ENCODE measurements around the gene FBH1.
"Not testable (repeated sequence)": the region's sequence is repeated elsewhere in the genome, so short reads cannot be mapped to it uniquely, and the experiment has no call there.

FBH1 gene

DNA sequence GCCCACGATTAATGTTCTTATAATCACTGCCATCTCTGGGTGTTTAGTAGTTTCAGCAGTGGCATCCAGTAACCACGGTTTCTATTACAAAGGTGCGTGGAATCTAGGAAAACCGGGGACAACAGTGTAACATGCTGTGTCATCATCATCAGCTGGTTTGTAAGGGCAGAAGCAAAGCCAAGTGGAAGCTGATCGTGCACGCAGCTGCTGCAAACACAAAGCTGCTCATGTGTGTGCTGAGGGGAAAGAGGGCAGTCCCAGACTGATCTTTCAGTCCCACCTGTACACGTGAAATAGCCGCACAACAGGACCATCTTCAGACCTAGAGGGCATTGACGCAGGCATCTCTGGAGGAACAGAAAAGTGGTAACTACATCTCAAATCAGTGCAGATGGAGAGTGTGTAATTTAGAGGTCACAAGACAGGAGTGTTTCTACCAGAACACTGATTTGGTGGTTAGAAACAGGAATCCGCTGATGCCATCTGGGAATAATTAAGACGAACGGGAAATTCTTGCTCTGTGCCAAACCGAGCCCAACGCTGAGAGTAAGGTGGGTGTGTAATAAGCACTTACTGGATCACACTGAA, 13.8 kb upstream of the FBH1 start:
- FAIRE-seq, result no peak

DNA sequence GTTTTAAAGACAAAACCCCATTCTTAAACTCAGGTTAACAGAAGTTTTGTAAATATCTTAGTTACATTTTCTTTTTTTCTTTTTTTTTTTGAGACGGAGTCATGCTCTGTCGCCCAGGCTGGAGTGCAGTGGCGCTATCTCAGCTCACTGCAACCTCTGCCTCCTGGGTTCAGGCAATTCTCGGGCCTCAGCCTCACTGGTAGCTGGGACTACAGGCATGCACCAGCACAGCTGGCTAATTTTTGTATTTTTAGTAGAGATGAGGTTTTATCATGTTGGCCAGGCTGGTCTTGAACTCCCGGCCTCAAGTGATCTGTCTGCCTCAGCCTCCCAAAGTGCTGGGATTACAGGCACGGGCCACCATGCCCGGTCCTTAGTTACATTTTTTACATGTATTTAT, 13.0 kb upstream of the FBH1 start:
- FAIRE-seq, result not testable (repeated sequence)

DNA sequence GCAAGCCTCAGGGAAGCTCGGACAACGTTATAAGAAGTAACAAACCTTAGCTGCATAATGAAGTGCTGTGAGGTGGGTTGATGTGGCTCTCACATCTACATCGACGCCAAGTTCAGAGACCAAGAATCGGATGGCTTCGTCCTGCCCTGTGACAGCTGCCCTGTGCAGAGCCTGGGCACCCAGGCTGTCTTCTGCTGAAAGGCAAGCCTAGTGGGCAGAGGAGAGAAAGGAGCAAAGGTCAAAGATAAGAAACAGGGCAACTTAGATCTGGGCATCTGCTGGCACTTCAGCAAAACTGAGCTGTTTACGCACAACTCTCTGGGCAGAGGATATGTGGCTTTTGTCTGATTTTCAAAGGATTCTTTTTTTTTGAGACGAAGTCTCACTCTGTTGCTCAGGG, 7.1 kb upstream of the FBH1 start:
- FAIRE-seq, result no peak

DNA sequence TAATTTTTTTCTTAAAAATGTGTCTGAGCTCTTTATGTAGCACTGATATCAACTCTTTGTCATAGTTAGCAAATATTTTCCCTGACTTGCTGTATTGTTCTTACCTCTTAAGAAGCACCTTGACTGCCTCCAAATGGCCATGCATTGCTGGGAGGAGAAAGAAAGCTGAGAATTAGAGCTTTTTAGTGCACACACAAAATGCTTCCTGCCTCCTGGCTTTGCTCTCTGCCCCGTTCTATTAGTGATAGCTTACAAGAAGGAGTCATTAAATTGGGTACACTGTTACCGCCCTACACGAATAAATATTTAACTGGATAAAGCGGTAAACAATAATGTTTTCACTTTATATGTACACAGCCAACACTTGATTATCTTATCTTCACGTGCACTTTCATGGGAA, 4.4 kb upstream of the FBH1 start:
- FAIRE-seq, result no peak

DNA sequence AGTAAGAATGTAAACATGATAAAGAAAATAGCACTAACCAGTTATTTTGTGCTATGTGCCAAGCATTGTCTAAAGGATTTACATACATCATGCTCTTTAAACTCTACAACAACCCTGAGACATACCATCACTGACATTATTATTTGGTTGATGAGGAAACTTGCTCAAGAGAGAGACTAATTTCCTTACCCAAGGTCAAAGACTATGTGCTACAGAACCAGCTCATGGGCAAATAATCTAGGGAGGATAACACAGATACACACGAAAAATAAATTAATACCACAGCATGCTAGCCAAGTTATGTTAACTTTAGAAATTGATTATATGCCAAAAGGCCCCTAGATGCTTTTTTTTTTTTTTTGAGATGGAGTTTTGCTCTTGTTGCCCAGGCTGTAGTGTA, 3.0 kb upstream of the FBH1 start:
- no peak for FAIRE-seq

DNA sequence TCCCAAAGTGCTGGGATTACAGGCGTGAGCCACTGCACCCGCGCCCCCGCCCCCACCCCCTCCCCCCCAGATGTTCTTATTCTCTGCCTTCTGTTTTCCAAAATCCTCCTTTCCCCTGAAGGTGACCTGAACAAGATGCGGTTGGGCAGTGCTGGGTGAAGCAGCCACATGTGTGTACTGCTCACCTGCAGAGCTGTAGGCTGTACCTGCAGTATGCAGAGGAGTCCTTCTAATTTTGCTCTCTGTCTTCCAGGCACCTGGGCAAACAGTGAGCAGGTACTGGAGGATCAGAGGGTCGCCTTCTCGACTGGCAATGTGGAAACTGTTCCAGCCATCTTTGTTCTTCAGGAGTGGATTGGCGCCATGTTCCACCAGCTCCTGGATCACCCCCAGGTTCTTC, 2.4 kb upstream of the FBH1 start:
- FAIRE-seq, result no peak

DNA sequence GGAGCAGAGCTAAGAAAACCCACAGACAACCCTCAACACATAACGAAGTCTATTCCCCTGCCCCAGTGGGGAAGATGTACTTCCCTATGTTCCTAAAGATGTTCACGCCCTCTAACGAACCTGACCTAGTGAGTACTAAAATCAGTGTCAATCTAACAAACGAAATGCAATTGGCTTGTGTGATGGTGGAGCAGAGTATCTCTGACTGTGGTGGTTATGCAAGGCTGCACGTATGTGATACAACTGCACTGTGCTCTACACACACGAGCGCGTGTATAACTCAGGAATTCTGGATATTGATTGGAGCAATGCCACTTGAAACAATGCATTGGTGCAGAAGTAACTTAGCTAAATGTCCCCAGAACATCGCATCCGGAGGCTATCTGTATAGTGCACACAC, 1.7 kb upstream of the FBH1 start:
- FAIRE-seq, result no peak

DNA sequence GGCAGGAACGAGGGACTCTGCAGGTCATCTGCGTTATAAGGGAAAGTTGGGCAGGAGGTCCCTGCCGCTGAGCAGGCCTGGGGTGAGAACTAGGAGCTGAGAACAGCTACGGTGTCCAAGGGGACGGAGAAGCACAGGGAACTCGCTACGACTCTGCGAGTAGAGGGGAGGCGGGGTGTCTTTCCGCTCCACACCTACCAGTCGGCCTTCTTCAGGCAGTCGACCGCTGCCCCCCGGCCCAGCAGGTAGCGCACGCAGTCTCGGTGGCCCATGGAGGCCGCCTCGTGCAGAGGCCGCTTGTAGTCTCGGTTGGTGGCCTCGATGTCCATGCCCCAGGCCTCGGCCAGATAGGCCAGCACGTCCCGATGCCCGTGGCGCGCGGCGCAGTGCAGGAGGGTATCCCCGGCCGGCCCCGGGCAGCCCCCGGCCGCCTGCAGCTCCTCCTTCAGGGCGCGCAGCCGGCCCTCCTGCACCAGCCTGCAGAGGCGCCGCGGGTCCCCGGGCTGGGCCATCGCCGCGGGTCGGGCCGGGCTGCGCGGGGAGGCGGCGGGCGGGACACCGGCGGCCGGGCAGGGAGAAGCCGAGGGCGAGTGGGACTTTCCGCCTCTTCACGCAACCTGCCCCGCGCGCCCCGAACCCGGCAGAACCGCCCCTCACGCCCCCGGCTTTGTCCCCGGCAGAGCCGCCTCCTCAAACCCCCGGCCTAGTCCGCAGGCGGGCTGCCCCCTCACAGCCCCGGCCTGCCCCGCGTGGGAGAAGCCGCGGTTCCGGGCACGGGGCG, 1.0 kb upstream of the FBH1 start:
- no peak for FAIRE-seq

DNA sequence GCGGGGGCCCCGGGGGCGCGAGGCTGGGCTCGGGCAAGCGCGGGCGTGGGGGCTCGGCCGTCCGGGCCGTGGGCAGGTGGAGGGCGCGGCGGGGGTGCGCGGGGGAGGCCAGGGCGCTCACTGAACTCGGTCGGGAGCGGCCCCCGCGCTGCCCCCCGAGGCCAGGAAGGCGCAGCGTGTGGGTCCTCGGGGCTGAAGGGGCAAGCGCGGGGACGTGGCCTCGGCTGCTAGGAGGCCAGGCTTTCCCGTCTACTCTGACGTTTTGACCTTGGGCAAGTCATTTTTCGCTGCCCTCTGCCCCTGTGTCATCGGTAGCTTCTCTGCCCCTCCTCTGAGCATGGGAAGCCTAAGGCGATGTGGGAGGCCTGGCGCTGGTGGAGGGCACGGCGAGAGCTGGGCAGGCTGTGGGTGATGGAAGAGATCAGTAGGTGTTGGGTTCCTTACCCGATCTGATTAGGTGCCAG, 441 bp downstream of the FBH1 start:
- FAIRE-seq, result no peak

DNA sequence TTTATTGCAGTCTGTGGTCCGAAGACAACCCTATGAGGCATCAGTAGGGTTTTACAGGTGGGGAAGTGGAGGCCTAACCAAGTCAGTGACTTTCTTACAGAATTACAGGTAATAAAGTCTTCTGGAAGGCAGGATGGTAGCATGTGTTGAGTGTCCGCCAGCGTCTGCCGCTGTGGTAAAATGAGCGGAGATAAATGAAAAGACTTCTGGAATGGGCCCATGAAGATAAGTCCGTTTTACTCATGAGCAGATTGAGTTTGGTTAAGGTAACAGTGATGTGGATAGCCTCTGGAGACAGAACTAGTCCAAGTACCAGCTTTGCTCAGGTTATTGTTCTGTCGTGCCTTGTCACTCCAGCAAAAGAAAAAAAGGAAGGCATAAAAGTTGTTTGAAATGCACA, 966 bp downstream of the FBH1 start:
- FAIRE-seq, result no peak

DNA sequence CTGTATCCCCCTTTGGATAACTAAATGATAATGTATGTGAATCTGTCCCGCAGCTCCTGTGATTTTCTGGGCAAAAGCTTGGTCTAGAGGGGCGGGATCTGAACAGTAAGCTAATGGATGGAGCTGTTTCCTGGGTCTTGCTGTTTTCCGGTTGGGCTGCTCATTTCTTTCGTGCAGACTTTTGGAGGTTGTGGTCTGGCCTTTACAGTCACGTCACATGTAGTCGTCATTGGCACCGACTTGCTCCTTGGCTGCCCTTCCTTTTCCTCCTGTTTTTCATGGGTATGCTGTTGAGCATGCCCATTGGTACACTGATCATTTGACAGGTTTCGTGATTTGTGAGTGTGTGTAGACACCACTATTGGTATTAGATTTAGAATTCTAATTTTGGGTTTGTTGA, 2.0 kb downstream of the FBH1 start:
- FAIRE-seq, result no peak

DNA sequence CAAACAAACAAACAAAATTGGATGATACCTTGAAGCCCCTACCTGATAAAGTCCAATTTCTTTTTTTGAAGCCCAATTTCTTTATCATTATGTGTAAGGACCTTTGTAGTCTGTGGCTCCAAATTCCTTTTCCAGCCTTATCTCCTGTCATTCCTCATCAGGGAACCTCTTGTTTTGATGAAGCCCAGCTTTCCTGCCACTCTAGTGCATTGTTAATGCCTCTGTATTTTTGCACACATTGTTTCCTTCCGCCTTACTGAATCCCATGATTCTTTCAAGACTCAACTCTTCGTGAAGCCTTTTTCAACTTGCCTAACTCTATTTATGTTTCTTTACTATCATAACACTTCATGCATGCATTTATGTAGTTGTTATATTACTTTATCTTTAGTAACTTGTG, 3.3 kb downstream of the FBH1 start:
- FAIRE-seq, result no peak

DNA sequence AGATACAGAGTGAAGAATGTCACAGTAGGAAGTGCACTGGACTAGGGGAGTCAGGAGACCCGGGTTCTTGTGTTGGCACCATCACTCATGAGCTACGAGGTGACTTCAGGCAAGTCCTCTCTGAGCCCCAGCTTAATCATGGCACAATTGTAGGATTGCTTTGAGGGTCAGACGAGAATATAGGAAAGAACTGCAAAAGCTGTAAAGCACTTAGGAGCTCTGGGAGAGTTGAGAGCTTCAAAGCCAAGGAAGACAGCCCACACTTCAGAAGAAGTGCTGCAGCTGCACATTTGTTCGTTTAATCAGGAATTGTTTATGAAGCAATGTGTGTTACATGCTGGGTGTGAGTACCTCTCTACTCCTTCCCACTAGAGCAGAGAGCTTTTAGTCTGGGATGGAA, 4.4 kb downstream of the FBH1 start:
- no peak for FAIRE-seq

DNA sequence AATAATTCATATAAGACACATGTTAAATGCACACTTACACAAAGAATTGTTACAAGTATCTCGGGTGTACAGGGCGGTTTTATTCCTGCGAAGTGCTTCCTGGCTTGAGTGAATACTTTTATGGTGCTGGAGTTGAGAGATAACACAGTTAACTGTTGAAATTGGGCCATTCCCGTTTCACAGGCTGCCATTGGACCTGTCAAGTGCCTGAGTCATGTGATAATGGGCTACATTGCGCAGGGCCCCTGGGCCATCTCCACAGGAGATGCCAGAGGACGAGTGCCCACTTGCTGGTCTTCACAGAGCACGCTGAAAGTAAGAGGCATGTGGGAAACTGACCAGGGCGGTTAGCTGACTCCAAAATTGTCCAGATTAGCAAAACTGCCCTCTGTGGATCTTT, 4.8 kb downstream of the FBH1 start:
- no peak for FAIRE-seq

DNA sequence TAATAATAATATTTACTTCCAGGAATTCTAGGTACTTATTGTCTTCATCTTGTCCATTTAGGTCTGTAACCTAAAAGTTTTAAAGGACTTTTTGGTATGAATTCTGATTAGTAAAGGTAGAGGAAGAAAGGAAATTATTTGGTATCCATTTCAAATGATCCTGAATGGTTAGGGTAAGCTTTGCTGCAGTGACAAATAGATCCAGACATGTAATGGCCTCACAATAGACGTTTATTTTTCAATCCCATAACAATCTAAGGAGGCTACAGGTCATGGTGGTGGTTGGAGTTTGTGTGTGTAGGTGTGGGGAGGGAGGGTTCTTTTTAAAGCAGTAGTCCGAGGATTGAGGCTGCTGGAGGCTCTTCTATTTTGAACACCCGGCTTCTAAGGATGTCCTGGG, 5.3 kb downstream of the FBH1 start:
- FAIRE-seq, result no peak

DNA sequence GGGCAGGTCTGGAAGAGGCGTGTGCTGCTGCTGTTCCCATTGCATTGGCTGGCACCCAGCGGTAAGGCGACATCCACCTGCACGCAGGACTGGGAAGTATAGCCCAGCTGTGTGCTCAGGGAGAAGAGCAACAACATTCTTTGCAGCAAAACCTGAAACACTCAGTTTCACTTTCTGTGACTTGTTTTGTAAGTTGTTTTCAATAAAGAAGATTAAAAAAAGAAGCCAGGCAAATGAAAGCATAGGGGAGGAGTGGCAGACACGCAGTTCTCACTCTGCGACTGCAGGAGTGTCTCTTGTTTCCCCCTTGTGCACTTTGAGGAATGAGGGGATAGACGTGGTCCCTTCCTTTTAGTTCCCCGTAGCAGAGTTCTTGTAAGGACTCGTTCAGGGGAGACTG, 5.8 kb downstream of the FBH1 start:
- no peak for FAIRE-seq

DNA sequence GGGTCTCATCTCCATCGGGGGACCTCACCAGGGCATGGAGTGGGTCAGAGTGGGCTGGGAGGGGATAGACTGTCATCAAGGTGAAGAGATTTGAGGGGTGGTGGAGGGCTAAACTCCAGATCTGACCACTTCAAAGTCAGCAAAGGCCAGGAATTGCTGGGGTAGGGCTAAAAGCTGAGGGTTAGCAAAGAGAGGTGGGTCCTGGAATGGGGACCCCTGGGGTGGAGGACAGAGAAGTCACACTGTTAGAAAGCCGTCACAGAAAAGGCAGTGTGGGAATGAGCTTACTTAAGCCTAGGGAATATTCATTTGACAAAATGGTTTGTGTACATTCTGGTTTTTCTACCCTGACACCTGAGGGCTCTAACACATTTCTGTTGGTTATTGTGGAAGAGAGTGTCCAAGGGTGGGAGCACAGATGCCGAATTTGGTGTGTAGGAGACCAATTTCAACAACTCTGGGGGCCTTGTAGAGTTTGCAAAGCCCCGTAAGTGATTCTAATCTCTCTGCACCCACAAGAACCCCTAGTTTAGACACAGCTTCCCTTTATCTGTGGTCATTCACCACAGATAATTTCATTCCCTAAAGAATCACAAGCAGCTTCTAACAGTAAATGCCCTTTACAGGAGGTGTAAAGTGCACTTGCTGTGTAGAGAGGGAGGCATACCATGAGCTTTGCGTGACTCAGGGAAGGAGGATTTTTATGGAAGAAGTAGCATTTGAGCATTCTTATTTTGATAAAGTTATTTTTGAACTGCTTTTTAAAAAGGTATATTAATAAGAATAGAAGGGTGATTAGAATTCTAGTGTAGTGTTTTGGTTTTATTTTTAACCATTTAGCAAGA, 6.4 kb downstream of the FBH1 start:
- FAIRE-seq, result no peak

DNA sequence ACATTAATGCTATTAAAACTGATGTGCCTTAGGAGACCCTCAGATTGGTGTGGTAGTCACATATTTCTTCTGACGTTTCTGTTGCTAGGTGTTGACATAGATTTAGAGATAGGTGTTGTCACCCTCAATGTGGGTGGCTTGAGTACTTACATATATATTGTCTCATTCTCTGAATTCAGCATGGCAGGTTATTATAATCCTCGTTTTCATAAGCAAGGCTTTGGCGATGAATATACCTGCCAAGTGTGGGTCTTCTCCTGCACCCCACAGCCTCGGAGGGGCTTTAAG, 7.0 kb downstream of the FBH1 start:
- FAIRE-seq, result no peak

DNA sequence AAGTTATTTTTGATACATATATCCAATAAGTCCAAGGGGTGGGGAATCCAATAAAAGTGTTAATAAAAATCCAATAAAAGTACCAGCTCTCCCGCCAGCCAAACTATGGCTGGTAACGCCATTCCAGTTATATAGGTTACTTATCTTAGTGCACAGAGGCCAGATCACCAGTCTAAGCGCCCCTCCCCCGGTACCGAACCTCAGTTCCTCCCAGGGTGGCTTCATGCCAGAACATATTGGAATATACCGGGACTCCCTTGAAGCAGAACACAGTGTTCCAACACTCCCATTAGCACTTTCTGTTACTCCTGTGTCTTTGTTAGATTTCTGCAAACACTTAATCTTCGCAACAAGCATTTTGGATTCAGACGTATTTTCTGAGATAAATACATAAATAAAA, 7.5 kb downstream of the FBH1 start:
- no peak for FAIRE-seq

DNA sequence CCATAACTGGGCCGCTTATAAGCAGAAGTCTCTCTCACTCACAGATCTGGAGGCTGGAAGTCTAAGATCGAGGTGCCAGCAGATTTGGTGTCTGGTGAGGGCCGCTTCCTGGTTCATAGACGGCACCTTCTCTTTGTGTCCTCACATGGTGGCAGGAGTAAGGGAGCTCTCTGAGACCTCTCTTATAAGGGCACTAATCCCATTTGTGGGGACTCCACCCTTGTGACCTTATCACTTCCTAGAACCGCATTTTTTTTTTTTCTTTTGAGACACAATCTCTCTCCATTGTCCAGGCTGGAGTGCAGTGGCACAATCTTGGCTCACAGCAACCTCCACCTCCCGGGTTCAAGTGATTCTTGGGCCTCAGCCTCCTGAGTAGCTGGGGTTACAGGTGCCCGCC, 8.1 kb downstream of the FBH1 start:
- FAIRE-seq, result no peak

DNA sequence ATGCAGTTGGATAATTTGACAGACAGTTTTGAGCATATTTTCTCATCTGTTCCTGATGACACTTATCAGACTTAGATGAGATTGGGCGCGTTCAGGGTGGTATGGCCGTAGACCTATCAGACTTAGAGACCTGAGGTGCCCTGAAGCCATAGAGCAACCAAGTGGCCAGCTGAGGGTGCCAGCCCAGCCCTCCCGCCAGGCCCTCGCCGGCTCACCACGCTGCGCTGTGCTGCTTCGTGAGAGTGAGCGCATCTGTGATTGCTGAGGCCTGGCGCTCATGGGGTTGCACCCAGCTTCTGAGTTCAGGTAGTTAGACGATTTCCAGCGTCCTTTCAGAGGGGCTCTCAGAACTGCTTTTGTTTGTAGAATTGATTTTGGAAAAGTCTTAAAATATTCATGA, 10.2 kb downstream of the FBH1 start:
- FAIRE-seq, result no peak

DNA sequence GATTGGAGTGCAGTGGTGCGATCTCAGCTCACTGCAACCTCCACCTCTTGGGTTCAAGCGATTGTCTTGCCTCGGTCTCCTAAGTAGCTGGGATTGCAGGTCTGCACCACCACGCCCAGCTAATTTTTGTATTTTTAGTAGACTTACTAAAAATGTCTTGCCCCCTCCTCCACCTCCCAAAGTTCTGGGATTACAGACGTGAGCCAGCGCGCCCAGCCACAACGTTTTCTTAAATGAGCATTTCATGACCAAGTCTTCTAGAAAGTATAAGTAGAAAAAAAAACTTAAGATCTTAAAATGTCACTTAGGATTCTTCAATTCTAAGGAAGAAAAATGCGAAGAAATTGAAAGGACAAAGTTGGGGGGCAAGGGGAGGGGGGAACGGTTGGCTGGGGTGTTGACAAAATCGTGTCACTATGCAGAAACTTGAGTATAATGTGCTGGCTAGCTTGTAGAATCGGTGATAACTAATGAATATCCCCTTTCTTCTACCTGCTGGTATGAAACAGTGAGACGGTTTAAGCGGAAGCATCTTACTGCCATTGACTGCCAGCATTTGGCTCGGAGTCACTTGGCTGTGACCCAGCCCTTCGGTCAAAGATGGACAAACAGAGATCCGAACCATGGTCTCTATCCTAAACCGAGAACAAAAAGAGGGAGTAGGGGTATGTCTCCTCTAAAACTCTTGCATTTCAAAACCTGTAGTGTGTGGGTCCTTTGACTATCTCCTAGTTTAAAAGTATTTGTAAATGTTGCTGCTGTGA, 12.7 kb downstream of the FBH1 start:
- no peak for FAIRE-seq

DNA sequence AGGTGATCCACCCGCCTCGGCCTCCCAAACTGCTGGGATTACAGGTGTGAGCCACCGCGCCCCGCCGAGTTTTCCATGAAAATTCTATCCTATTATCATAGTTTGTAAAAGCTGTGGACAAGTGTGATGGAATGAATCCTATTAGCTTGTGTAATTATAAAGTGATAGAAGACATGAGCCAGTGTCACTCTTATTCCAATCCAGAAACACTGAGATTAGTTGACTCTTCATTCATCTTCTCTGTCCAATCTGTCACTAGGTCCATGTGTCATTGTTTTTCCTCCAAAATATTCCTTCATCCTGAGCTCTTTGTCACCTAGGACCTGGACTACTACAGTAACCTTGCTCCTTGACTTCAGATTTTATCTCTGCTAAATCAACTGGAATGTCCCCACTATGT, 13.5 kb downstream of the FBH1 start:
- no peak for FAIRE-seq

DNA sequence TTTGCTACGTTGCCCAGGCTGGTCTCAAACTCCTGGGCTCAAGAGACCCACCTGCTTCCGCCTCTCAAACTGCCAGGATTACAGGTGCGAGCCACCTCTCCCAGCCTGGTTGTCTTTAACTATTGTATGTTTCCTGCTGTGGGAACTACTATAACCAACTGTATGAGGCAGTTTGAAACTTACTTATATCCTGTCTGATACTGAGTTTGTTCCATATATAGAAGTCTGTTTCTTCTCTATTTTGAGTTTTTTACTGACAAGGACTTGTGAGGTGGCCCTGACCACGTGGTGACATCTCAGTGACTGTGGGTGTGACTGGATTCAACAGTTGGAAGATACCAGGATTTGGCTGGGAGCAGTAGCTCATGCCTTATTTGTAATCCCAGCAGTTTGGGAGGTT, 14.2 kb downstream of the FBH1 start:
- no peak for FAIRE-seq

Data from G401.6 (cell line).